IMR-90 (cell line): ENCODE measurements around the gene WDR62.

Experiments
- CEBPB ChIP-seq: IDR thresholded peaks from 2 replicates; pipeline ENCODE4 v1.6.1; 2012; ENCODE audit warnings: low read depth, low read length, improper control_type of control experiment
- FOS ChIP-seq: fragments of 150-350 bp; IDR thresholded peaks from 2 replicates; pipeline ENCODE4 v1.6.1; 2016; ENCODE audit warnings: low read depth, low read length
- MAFK ChIP-seq: IDR thresholded peaks from 2 replicates; pipeline ENCODE4 v1.6.1; 2012; ENCODE audit warnings: low read depth, low read length, improper control_type of control experiment
- NFE2L2 ChIP-seq: fragments of 150-350 bp; IDR thresholded peaks from 2 replicates; pipeline ENCODE4 v1.6.1; 2016; ENCODE audit warnings: low read depth, mild to moderate bottlenecking, low read length
- POLR2A ChIP-seq: IDR thresholded peaks from 2 replicates; pipeline ENCODE4 v1.6.1; 2012; ENCODE audit warnings: mild to moderate bottlenecking, low read depth, low read length
- RAD21 ChIP-seq: IDR thresholded peaks from 2 replicates; pipeline ENCODE4 v1.6.1; 2012; ENCODE audit warnings: low read length, improper control_type of control experiment
- RCOR1 ChIP-seq: IDR thresholded peaks from 2 replicates; pipeline ENCODE4 v1.6.1; 2012; ENCODE audit warnings: mild to moderate bottlenecking, low read length, improper control_type of control experiment; ENCODE audit not compliant: insufficient replicate concordance
- RFX5 ChIP-seq: IDR thresholded peaks from 2 replicates; pipeline ENCODE4 v1.8.0; 2012; ENCODE audit warnings: low read depth, mild to moderate bottlenecking, low read length, moderate library complexity
- SMC3 ChIP-seq: fragments of 150-350 bp; IDR thresholded peaks from 2 replicates; pipeline ENCODE4 v1.6.1; 2016; ENCODE audit warnings: low read depth, mild to moderate bottlenecking, antibody characterized with exemption, low read length, moderate library complexity
- TF ChIP-seq, protein P1 (sequence below): conservative IDR thresholded peaks from 2 replicates; pipeline ENCODE4 v1.5.1; 2012; ENCODE audit warnings: mild to moderate bottlenecking, low read depth, low read length, improper control_type of control experiment

DNA sequence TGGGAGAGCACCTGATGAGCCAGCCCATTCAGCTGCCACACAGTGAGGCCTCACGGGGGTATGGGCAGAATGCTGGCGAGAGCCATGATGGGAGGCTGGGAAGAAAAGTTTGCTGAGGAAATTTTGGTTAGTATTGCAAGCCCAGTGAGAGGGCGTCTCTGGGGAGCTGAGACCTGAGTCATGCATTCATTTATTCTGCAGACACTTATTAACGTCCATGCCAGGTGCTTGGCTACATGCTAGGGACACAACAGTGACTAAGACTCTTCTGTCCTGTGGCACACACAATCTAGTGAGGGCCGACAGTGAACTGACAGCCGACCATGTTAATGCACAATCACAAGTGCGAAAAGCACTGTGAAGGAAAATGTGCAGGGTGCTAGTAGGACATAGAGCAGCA, 27.2 kb downstream of the WDR62 start:
- TF ChIP-seq, protein P1, sequence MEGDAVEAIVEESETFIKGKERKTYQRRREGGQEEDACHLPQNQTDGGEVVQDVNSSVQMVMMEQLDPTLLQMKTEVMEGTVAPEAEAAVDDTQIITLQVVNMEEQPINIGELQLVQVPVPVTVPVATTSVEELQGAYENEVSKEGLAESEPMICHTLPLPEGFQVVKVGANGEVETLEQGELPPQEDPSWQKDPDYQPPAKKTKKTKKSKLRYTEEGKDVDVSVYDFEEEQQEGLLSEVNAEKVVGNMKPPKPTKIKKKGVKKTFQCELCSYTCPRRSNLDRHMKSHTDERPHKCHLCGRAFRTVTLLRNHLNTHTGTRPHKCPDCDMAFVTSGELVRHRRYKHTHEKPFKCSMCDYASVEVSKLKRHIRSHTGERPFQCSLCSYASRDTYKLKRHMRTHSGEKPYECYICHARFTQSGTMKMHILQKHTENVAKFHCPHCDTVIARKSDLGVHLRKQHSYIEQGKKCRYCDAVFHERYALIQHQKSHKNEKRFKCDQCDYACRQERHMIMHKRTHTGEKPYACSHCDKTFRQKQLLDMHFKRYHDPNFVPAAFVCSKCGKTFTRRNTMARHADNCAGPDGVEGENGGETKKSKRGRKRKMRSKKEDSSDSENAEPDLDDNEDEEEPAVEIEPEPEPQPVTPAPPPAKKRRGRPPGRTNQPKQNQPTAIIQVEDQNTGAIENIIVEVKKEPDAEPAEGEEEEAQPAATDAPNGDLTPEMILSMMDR, result no peak
- TF ChIP-seq NFE2L2 (no peak), SMC3 (no peak), RAD21 (no peak), FOS (no peak), CEBPB (no peak), MAFK (no peak), POLR2A (no peak), RCOR1 (no peak), RFX5 (no peak)
